ENCODE measurements around the gene GNL2.
A peak's percentile ranks its signal among the peaks of the same experiment; 100 is the strongest.

The GNL2 gene

DNA sequence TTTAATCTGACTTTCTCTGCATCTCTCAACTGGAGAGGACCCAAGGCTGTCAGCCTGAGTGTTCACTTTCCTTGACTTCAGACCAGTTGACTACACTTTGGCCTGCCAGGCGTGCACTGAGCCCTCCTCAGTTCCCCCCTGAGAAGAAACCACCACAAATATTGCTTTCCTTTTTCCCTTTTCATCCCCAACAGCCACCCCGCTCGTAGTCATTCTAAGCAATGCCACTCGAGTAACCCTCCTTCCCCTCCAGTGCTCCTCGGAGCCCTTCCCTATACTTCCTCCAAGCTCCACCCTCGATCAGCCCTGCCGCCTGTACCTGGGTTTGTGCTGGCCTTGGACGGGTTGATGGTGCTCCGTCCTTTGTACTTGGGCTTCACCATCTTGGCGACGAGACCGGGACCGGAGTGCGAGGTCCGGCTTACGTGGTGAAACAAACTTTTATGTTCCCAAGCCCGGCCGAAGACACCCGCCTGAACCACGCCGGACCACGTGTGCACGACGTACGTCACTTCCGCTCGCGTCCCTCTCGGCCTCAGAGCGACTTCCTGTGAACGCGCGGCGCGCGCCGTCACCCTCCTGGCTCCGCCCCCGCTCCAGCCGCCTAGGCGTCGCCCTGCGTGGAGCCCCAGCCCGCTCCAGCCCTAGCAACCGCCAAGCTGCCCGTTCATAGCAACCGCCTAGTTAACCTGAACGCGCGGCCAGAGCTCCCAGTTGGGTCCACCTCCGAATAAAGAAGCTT is at the start of gene GNL2:
GNL2 (minus strand) TSS at position 498 of the 742 bp plus-strand sequence; CDS start at position 383, 115 bp downstream.
- peak within 1 kb of the TSS; percentile 91 for H3K9ac ChIP-seq (ENCODE audit: low read depth, low read length)
- H3K4me1 ChIP-seq (ENCODE audit: insufficient read depth, low read length) = peaks cover 4% of the 10 kb centered on the region; the same call in 1 of the 2 replicates
- no peaks in the 10 kb centered on the region for H3K9me3 ChIP-seq (ENCODE audit: insufficient read depth, low read depth, low read length)
- H3K27ac ChIP-seq (ENCODE audit: low read length) = peak within 1 kb of the TSS; percentile 35
- H3K36me3 ChIP-seq (ENCODE audit: insufficient read depth, low read depth, low read length) = peaks cover 35% of the 10 kb centered on the region
- no peaks in the 10 kb centered on the region; the same call in 1 of the 2 replicates for H3K27me3 ChIP-seq (ENCODE audit: insufficient read depth, low read length)
- peak within 1 kb of the TSS; percentile 99 for H3K4me3 ChIP-seq (ENCODE audit: low read length)

DNA sequence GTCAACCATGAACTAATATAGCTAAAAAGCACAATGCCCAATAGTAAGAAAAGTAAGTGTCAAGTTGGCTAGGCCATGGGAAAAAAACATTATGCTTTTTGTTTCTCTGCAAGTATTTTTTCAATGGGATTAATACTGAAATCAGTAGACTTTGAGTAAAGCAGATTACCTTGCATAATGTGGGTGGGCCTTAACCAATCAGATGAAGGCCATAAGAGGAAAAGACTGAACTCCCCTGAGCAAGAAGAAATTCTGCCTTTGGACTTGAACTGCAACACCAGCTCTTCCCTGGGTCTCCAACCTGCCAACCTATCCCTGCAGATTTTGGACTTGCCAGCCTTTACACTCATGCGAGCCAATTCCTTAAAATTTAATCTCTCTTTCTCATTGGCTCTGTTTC is 45.3 kb upstream of the GNL2 start:
- H3K27me3 ChIP-seq (ENCODE audit: insufficient read depth, low read length) = peaks cover 90% of the 10 kb centered on the region
- no peaks in the 10 kb centered on the region for H3K4me1 ChIP-seq (ENCODE audit: insufficient read depth, low read length)

GRCh38 chr1:37636435-37636834 is 40.7 kb upstream of the GNL2 start:
- H3K9ac ChIP-seq (ENCODE audit: low read depth, low read length) = no peak overlapping the region
- peaks cover 100% of the 10 kb centered on the region for H3K27me3 ChIP-seq (ENCODE audit: insufficient read depth, low read length)
- H3K4me1 ChIP-seq (ENCODE audit: insufficient read depth, low read length) = peaks cover 8% of the 10 kb centered on the region; the same call in 1 of the 2 replicates
- H3K36me3 ChIP-seq (ENCODE audit: insufficient read depth, low read depth, low read length) = no peaks in the 10 kb centered on the region
- H3K9me3 ChIP-seq (ENCODE audit: insufficient read depth, low read depth, low read length) = no peaks in the 10 kb centered on the region
- H3K27ac ChIP-seq (ENCODE audit: low read length) = no peak overlapping the region
- H3K4me3 ChIP-seq (ENCODE audit: low read length) = no peak overlapping the region

More for the DNA sequence above, 45.3 kb upstream of the GNL2 start:
- no peak overlapping the region for H3K9ac ChIP-seq (ENCODE audit: low read depth, low read length)
- no peaks in the 10 kb centered on the region for H3K9me3 ChIP-seq (ENCODE audit: insufficient read depth, low read depth, low read length)
- H3K36me3 ChIP-seq (ENCODE audit: insufficient read depth, low read depth, low read length) = no peaks in the 10 kb centered on the region
- H3K4me3 ChIP-seq (ENCODE audit: low read length) = no peak overlapping the region
- no peak overlapping the region for H3K27ac ChIP-seq (ENCODE audit: low read length)

DNA sequence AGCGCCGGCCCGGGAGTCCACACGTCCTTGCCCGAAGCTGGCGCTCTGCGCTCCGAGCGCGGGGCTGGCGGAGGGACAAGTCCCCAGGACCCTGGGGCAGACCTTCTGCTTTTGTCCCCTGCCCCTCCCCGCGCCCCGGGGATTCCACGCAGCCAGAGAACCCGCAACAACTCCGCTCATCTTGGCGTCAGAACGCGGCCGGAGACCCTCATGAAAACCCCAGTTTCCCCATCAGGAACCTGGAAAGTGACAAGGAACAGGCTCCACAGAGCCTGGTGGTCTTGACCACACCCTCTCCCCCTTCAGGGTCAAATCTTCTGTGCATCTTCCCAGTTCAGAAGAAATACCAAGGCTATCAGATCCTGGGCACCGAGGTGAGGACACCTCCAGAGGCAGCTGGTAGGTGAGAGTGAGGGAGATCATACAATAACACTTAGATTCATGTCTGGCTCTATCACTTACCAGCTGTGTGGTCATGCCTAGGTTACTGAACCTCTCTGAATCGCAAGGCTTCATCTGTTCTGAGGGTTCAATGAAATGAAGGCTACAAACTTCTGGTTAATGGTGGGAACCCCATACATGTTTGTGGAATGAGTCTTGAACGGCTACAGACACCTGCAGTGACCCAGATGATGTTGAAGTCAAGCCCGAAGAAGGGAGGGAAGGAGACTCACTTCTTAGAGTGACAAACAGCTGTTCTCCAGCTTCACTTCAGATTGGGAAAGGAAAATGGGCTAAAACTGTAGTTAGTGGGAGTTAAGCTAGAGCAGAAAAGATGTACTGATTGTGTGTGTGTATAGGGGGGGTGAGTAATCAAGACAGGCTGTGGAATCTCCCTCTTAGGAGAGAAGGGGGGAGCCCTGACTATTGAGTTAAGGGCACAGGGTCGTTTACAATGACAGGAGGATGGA is 39.5 kb upstream of the GNL2 start:
- H3K36me3 ChIP-seq (ENCODE audit: insufficient read depth, low read depth, low read length) = no peaks in the 10 kb centered on the region
- H3K4me3 ChIP-seq (ENCODE audit: low read length) = peak overlapping the region; percentile 54; the same call in 1 of the 2 replicates
- peaks cover 100% of the 10 kb centered on the region for H3K27me3 ChIP-seq (ENCODE audit: insufficient read depth, low read length)
- H3K9ac ChIP-seq (ENCODE audit: low read depth, low read length) = no peak overlapping the region
- no peak overlapping the region for H3K27ac ChIP-seq (ENCODE audit: low read length)
- H3K4me1 ChIP-seq (ENCODE audit: insufficient read depth, low read length) = peaks cover 8% of the 10 kb centered on the region; the same call in 1 of the 2 replicates
- H3K9me3 ChIP-seq (ENCODE audit: insufficient read depth, low read depth, low read length) = no peaks in the 10 kb centered on the region

DNA sequence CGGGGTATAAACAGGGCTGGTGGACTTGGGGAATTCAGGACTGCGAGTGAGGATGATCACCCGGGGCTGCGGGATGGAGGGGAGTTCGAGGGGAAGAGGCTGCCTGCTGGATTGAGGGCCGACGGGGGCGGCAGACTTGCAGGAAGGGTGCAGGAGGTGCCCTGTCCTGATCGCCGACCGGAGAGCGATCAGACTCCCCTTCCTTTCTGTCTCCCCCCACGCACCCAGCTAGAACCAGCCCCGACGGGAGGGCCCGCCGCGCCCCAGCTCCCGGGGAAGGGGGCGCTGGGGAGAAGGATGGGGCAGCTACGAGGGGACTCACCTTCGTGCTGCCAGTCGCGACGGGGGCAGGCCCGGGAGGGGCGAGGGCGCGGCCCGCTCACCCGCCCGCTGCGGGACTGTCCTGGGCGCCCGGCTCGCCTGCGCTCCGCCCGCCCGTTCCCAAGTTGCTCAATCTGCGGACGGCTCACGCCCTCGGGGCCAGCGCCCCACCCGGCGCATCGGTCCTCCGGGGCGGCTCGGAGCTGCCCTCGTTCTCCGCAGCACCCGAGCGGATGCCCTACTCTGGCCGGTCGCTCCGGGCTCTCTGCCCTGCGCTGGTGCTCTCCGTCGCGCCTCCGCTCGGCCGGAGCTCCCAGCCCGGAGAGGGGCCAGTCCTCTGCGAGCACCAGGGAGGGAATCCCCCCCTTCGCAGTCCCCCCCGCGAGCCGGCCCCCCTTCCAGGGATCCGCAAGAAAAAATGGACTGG is 38.7 kb upstream of the GNL2 start, which contains the start of gene RSPO1:
RSPO1 (minus strand) TSS at position 649 of the 748 bp plus-strand sequence. CDS start 5,231 bp downstream, outside the sequence.
- Histone ChIP-seq H3K9me3 (ENCODE audit: insufficient read depth, low read depth, low read length) (no peaks in the 10 kb centered on the region), H3K4me3 (ENCODE audit: low read length) (peak within 1 kb of the TSS; percentile 54; the same call in 1 of the 2 replicates), H3K9ac (ENCODE audit: low read depth, low read length) (no peak within 1 kb of the TSS), H3K27me3 (ENCODE audit: insufficient read depth, low read length) (peaks cover 100% of the 10 kb centered on the region), H3K4me1 (ENCODE audit: insufficient read depth, low read length) (peaks cover 8% of the 10 kb centered on the region; the same call in 1 of the 2 replicates), H3K36me3 (ENCODE audit: insufficient read depth, low read depth, low read length) (no peaks in the 10 kb centered on the region), H3K27ac (ENCODE audit: low read length) (no peak within 1 kb of the TSS)

DNA sequence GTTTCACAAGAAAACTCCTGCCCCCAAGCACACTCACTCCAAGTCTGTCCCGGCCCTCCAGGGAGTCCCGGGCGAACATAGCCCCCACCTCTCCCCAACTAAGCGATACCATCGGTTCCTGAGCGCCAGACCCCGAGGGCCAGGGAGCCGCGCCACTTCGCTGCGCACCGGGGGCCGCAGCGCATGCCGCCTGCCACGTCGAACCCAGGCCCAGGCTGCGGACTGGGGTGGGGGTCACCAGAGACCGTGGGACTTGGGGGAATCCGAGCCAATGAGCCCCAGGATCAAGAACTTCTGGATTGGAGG is 38.2 kb upstream of the GNL2 start:
- H3K9ac ChIP-seq (ENCODE audit: low read depth, low read length) = no peak overlapping the region
- peak overlapping the region; percentile 54; the same call in 1 of the 2 replicates for H3K4me3 ChIP-seq (ENCODE audit: low read length)
- no peaks in the 10 kb centered on the region for H3K36me3 ChIP-seq (ENCODE audit: insufficient read depth, low read depth, low read length)
- H3K9me3 ChIP-seq (ENCODE audit: insufficient read depth, low read depth, low read length) = no peaks in the 10 kb centered on the region
- peaks cover 8% of the 10 kb centered on the region; the same call in 1 of the 2 replicates for H3K4me1 ChIP-seq (ENCODE audit: insufficient read depth, low read length)
- no peak overlapping the region for H3K27ac ChIP-seq (ENCODE audit: low read length)
- H3K27me3 ChIP-seq (ENCODE audit: insufficient read depth, low read length) = peaks cover 100% of the 10 kb centered on the region

DNA sequence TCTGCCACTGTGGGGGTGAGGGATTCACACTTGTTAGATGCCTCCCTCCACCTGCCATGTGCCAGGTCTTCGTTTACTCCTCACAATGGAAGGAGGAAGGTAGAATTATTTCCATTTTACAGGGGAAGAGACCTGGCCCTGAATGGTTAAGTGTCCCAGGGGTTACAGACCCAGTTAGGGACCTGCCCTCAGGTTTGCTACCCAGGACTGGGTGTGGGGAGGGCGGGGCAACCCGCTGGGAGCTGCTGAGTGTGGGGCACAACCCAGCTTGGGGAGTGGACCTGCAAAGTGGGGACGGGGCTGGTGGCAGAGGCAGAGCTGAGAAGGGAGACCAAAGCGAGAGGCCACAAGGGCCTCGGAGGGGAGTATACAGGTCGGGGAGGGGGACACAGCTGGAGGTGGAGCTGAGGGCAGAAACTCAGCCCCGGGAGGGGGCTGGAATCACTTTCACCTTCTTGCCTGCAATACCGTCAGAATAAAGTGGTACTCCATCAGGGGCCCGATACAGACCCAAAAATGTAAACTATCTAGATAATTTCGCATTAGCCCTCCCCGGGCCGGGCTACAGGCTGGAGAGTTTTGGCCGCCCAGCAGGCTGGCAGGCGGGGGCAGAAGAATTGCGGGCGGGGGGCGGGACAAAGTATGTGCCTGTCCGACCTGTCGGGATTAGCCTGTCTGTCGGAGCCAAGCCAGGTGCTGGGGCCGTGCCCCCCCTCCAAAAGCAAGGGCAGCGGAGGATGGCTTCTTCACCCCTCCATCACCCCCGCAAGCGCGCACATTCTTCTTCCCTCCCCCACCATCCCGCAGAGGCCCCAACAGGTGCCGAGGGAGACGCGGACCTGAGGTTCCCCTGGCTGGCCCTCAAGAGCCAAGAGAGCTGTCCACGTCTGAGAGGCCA is 37.6 kb upstream of the GNL2 start:
- no peaks in the 10 kb centered on the region for H3K36me3 ChIP-seq (ENCODE audit: insufficient read depth, low read depth, low read length)
- H3K27me3 ChIP-seq (ENCODE audit: insufficient read depth, low read length) = peaks cover 100% of the 10 kb centered on the region
- H3K4me3 ChIP-seq (ENCODE audit: low read length) = peak overlapping the region; percentile 54; the same call in 1 of the 2 replicates

GRCh38 chr1:37631036-37631435 is 35.3 kb upstream of the GNL2 start:
- Histone ChIP-seq H3K27me3 (ENCODE audit: insufficient read depth, low read length) (peaks cover 98% of the 10 kb centered on the region), H3K9ac (ENCODE audit: low read depth, low read length) (no peak overlapping the region), H3K36me3 (ENCODE audit: insufficient read depth, low read depth, low read length) (no peaks in the 10 kb centered on the region), H3K9me3 (ENCODE audit: insufficient read depth, low read depth, low read length) (no peaks in the 10 kb centered on the region), H3K4me3 (ENCODE audit: low read length) (no peak overlapping the region), H3K27ac (ENCODE audit: low read length) (no peak overlapping the region), H3K4me1 (ENCODE audit: insufficient read depth, low read length) (peaks cover 8% of the 10 kb centered on the region; the same call in 1 of the 2 replicates)

More for the DNA sequence above, 37.6 kb upstream of the GNL2 start:
- Histone ChIP-seq H3K9me3 (ENCODE audit: insufficient read depth, low read depth, low read length) (no peaks in the 10 kb centered on the region), H3K4me1 (ENCODE audit: insufficient read depth, low read length) (peaks cover 8% of the 10 kb centered on the region; the same call in 1 of the 2 replicates), H3K9ac (ENCODE audit: low read depth, low read length) (no peak overlapping the region), H3K27ac (ENCODE audit: low read length) (no peak overlapping the region)

- peaks cover 96% of the 10 kb centered on the region for H3K27me3 ChIP-seq (ENCODE audit: insufficient read depth, low read length)
- H3K27ac ChIP-seq (ENCODE audit: low read length) = no peak overlapping the region
- H3K9ac ChIP-seq (ENCODE audit: low read depth, low read length) = no peak overlapping the region
- H3K9me3 ChIP-seq (ENCODE audit: insufficient read depth, low read depth, low read length) = no peaks in the 10 kb centered on the region
- H3K4me1 ChIP-seq (ENCODE audit: insufficient read depth, low read length) = peaks cover 8% of the 10 kb centered on the region; the same call in 1 of the 2 replicates
- H3K4me3 ChIP-seq (ENCODE audit: low read length) = no peak overlapping the region
- H3K36me3 ChIP-seq (ENCODE audit: insufficient read depth, low read depth, low read length) = no peaks in the 10 kb centered on the region
Measured at GRCh38 chr1:37630426-37631028, 34.8 kb upstream of the GNL2 start.

- Histone ChIP-seq H3K9ac (ENCODE audit: low read depth, low read length) (no peak overlapping the region), H3K36me3 (ENCODE audit: insufficient read depth, low read depth, low read length) (no peaks in the 10 kb centered on the region), H3K27ac (ENCODE audit: low read length) (no peak overlapping the region), H3K4me1 (ENCODE audit: insufficient read depth, low read length) (peaks cover 8% of the 10 kb centered on the region; the same call in 1 of the 2 replicates), H3K4me3 (ENCODE audit: low read length) (no peak overlapping the region), H3K9me3 (ENCODE audit: insufficient read depth, low read depth, low read length) (no peaks in the 10 kb centered on the region), H3K27me3 (ENCODE audit: insufficient read depth, low read length) (peaks cover 93% of the 10 kb centered on the region)
Measured at GRCh38 chr1:37629726-37630425, 34.1 kb upstream of the GNL2 start.

Measured in iPS-20b (cell line).